AG10803 (cell line): ENCODE results near the gene CLCN2.

Experiments used
- DNase-seq: peaks from one replicate; pipeline ENCODE4 v3.0.0; 2010; ENCODE audit warnings: low read depth
- H3K4me3 ChIP-seq: 2 replicates; pipeline ENCODE4 v1.5.1; 2011; ENCODE audit warnings: mild to moderate bottlenecking, low read length, control low read depth
- CTCF ChIP-seq: conservative IDR thresholded peaks from 2 replicates; pipeline ENCODE4 v1.5.1; 2011; ENCODE audit warnings: mild to moderate bottlenecking, low read length, control low read depth, inconsistent platforms

CLCN2 gene

GRCh38 chr3:184380185-184380626, 18.8 kb upstream of the CLCN2 start:
- no peak for TF ChIP-seq CTCF
- H3K4me3 ChIP-seq = 0 out of 2 replicates have a peak overlapping the region, but pooled peaks have one; percentile 12
- peak; percentile 31 for DNase-seq

GRCh38 chr3:184379358-184380184, 18.2 kb upstream of the CLCN2 start, which contains the start of gene CHRD:
CHRD (plus strand) TSS chr3:184380054; CDS start chr3:184380319, 265 bp downstream.
- peak within 1 kb of the TSS; percentile 41 for H3K4me3 ChIP-seq
- no peak for DNase-seq
- TF ChIP-seq CTCF = no peak

- no peak for TF ChIP-seq CTCF
- H3K4me3 ChIP-seq = no peak overlapping the region
- no peak for DNase-seq
Measured at GRCh38 chr3:184378651-184379357, 17.4 kb upstream of the CLCN2 start.

DNA sequence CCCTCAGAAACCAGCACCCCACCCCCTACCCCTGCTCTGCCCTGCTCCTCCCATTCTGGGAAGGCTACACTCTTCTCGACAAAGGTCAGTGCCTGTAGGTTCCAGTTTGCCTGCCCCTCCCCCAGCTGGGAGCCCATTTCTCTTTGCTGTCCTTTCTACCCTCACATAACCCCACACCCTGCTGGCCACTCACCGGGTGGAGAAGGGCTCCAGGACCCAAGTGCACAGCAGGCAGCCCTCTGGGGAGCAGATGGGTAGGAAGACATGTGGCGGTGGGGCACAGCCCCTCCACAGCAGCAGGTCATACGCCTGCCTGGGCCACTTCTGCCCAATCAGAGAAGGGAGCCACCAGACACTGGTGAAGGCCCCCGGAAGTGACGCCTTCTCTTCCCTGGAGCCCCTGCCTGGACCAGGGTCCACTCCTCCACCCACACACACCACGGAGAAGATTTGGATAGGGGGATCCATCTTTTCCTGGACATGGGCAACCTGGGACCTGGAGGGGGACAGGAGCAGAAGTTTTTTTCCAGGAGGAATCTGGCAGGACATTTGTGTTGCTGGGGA, 16.6 kb upstream of the CLCN2 start, which contains the start of gene THPO:
TSS of gene THPO (minus strand) at position 326 of the 564 bp plus-strand sequence. CDS start 1,948 bp downstream, outside the sequence.
- no peak for DNase-seq
- no peak within 1 kb of the TSS for H3K4me3 ChIP-seq
- no peak for TF ChIP-seq CTCF

DNA sequence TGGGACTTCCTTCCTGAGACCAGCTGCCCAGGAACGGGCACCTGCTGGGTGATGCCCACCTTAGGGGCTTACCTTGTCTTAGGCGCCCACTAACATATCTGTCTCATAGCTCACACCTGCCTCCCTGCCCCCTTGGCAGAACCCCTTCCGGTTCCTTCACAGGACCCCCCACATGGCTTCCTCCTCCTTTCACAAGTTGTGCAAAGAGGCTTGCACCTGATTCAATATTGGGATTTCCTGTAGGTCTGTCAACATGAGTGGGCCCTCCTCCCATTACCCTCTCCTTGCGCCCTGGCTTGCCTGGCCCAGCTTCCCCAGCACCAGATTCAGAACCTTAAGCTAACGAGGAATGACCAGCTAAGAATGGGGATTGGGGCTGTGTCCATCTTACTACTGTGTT, 16.0 kb upstream of the CLCN2 start:
- DNase-seq = no peak
- TF ChIP-seq CTCF = no peak
- H3K4me3 ChIP-seq = no peak overlapping the region

- no peak for DNase-seq
- no peak for TF ChIP-seq CTCF
- H3K4me3 ChIP-seq = no peak overlapping the region
Measured at GRCh38 chr3:184375747-184376461, 14.5 kb upstream of the CLCN2 start.
